Measurements from ENCODE around the gene KRT13.

DNA sequence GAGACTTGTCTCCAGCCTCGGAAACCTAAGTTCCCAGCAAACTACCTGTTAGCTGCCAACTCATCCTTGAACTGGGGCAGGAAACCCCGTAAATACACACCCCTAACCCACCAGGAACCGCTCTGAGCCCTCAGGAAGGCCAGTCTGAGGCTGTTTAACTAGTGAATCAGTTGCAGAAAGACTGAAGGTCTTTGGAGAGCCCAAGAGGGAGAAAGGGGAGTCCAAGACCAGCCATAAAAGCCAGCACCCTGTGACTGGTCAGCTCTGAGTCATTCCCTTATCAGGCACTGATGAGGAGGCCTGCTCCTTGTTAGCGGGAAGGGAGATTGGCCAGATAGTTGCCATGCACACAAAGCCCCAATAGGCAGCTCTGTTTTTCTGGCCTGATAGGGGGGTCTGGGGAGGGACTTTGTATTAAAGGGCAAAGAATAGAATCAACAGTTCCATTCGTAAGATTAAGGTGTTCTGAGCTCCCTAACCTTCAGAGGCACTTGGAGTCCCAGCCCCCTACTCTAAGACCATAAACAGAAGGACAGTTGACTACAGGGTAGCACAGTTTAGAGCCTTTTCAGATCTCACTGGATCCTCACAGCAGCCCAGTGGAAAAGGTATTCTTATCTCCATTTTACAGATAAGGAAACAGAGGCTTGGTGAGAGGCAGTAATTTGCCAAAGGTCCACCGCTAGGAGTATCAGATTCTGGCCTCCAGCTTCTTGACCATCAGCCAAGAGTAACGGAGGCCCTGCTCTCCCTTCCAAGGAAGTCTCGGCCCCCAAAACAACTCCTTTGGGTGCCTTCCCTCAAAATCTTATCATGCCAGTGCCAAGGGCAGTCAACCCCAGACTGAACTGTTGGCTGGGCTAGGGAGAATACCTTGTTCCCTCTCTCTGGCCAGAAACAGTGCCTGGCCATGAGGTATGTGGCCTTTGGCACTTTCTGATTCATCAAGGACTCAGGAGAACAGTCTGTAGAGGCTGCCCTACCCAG lies 24.9 kb upstream of the KRT13 start:
- TF ChIP-seq, protein P1, sequence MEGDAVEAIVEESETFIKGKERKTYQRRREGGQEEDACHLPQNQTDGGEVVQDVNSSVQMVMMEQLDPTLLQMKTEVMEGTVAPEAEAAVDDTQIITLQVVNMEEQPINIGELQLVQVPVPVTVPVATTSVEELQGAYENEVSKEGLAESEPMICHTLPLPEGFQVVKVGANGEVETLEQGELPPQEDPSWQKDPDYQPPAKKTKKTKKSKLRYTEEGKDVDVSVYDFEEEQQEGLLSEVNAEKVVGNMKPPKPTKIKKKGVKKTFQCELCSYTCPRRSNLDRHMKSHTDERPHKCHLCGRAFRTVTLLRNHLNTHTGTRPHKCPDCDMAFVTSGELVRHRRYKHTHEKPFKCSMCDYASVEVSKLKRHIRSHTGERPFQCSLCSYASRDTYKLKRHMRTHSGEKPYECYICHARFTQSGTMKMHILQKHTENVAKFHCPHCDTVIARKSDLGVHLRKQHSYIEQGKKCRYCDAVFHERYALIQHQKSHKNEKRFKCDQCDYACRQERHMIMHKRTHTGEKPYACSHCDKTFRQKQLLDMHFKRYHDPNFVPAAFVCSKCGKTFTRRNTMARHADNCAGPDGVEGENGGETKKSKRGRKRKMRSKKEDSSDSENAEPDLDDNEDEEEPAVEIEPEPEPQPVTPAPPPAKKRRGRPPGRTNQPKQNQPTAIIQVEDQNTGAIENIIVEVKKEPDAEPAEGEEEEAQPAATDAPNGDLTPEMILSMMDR (IDR thresholded peaks at IDR 0.05), result no peak
- TF ChIP-seq POLR2AphosphoS5 (IDR thresholded peaks at IDR 0.05), result no peak

Data from breast epithelium (tissue), 3 donors.